ENCODE data around the gene MNAT1.

MNAT1 gene

DNA sequence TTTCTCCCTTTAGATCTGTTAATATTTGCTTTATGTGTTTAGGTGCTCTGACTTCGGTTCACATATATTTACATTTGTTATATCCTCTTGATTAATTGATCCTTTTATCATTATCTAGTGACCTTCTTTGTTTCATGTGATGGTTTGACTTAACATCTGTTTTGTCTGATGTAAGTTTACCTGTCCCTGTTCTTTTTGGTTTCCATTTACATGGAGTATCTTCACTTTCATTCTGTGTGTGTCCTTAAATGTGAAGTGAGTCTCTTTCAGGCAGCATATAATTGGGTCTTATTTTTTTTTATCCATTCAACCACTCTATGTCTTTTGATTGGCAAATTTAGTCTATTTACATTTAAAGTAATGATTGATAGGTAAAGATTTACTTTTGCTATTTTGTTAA lies 222.1 kb downstream of the MNAT1 start:
- in situ Hi-C loops (cut with MboI; ENCODE audit: low sequenced_read_pairs) = no loop called here

DNA sequence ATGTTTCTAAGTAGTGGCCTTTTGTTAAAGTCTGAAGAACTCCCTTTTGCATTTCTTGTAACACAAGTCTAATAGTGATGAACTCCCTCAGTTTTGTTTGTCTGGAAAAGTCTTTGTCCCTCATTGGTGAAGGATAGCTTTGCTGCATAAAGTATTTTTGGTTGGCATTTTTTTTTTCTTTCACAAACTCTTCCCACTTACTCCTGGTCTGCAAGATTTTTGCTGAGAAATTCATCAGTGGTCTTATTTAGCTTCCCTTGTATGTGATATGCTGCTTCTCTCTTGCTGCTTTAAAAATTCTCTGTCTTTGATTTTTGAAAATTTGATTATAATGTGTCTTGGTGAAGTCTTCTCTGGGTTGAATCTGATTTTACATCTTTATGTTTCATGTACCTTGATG lies 223.6 kb downstream of the MNAT1 start:
- in situ Hi-C loops (cut with MboI; ENCODE audit: low sequenced_read_pairs) = no loop called here

DNA sequence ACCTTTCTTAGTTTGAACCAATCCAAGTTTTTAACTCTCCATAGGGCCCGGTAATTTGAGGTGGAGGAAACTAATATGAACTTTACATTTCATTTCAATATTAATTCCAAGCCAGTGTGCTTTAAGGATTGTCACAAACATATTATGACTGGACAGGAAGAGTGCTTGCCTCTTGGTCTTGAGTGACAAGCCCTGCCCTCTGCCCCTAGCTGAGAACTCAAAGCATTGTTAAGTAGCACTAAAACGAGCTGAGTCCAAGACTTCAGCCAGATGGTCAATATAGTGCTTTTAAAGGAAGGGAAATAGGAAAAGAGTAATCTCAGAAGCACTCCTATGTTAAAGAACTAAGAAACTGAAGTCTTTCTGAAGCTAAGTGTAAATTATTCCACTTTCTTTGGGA lies 229.2 kb downstream of the MNAT1 start:
- in situ Hi-C loops (cut with MboI; ENCODE audit: low sequenced_read_pairs) = no loop called here

DNA sequence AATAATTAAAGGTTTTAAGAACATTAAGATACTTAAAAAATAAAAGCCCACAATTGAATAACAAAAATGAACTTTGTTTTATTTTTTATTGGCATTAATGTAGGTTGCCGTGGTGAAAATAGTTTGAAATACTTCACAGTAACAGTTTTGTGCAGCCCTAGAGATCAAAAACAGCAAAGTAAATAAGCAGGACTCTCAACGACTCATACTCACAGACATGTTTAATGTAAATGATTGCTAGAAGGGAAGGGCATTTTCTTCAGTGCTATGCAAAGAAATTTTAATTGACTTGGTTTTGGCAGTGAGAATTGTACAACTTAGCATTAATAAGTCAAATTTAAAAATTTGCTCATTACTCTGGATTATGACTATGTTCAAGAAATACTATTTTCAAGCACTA lies 230.3 kb downstream of the MNAT1 start:
- in situ Hi-C loops (cut with MboI; ENCODE audit: low sequenced_read_pairs) = no loop called here

DNA sequence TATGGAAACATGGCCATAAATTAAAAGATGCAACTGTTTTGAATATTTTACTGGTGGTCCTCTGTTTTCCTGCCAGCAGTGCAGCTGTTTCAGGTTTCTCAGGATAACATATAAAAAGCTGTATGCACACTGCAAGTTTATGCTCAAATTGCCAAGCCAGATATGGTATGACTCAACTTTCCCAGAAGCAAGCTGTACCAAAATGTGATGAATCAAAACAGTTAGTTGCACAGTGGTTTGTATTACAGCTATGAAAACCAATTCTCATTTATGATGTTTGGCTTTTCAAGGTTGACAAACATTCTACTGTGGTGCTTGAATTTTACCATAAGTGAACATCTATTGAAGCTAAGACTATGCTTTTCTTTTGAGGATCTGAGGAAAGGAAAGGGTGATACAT lies 230.8 kb downstream of the MNAT1 start:
- in situ Hi-C loops (cut with MboI; ENCODE audit: low sequenced_read_pairs) = no loop called here

DNA sequence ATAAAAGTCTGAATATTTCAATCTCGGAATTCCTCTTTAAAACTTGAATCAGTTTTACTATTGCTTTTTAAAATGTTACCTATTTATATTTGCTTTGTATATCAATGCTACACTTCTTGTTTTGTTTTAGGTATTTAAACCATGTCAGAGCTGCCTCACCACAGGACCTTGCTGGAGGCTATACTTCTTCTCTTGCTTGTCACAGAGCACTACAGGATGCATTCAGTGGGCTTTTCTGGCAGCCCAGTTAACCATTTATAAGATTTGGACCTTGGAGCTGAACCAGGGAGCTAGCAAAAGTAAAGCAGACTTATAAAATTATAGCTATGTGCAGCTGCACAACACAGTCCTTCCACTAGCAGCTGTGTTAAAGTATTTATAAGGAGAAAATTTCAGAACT lies 233.5 kb downstream of the MNAT1 start:
- in situ Hi-C loops (cut with MboI; ENCODE audit: low sequenced_read_pairs) = no loop called here

DNA sequence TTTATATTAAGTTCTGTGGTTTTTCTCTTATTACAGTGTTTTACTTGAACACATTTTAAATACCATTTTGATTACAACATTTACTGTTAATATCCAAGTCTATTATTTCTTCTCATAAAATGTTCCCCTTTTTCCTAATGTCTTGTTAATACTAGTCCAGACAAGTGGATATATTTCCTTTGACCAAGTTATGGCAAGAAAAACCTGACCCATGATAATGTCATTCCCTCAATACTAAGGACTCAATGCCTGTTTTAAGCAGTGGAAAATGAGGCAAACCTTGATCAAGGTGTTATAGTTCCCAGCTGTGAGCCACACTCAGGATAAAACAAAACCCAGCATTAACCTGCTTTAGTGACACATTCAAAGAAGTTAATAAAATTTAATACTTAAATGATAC lies 234.1 kb downstream of the MNAT1 start:
- in situ Hi-C loops (cut with MboI; ENCODE audit: low sequenced_read_pairs) = no loop called here

DNA sequence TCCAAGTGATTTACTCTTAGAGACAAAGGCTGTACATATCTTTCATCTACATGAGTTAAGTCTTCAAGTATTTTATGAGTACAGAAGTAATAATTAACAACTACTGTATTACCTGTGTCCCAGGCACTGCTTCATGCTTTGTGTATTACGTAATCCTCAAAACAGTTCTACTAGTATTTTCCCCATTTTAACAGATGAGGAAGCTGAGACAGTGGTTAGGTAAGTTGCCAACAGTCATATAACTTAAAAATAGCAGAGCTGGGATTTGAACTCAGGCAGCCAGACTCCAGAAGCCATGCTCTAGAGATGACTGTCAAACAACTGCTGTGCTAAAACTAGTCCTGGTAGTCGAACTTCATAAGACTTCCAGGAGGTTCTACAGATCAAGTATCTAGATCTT lies 235.6 kb downstream of the MNAT1 start:
- in situ Hi-C loops (cut with MboI; ENCODE audit: low sequenced_read_pairs) = no loop called here

DNA sequence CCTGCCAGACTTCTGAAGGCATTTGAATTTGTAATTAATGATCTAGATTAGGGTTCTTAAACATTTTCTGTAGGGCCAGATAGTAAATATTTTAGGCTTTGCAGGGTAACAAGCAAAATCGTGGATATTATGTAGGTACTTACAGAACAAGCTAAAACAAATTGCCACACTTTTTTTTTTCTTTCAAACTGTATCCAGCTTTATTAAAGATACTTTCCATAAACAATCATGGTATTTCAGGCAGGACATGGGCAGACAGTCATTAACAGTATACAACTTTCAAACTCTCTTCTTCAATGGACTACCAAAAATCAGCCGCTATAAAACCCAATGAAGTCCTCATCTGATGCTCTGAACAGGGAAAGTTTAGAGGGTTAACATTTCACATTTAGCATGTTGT lies 236.7 kb downstream of the MNAT1 start:
- in situ Hi-C loops (cut with MboI; ENCODE audit: low sequenced_read_pairs) = no loop called here

DNA sequence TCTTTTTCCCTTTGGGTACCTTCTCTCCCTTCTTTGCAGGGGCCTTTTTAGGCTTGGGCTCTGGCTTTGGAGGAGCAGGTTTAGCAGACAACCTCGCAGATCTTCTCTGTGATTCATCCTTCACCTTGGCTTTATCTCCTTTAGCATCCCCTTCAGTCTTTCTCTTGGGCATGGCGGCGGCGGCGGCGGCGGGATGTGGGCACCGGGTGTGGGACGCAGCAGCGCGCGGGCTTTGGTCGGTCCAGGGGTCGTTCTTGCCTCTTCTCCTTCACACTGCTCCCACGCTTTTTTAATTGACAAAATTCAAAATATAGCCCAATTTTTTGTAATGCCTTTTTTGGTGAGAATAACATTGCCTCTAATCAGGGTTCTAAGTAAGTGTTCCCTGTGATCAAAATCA lies 237.7 kb downstream of the MNAT1 start:
- in situ Hi-C loops (cut with MboI; ENCODE audit: low sequenced_read_pairs) = no loop called here

DNA sequence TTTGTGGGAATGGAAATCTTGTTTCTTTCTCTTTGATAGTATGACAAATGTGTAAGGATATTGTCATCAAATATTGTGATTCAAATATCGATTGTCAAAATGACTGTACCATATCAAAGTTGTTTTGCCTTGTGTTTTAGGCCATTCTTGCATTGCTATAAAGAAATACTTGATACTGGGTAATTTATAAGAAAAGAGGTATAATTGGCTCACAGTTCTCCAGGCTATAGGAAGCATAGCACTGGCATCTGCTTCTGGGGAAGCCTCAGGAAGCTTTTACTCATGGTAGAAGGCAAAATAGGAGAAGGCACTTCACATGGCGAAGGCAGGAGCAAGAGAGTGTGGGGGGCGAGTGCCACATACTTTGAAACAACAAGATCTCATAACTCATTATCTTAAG lies 238.5 kb downstream of the MNAT1 start:
- in situ Hi-C loops (cut with MboI; ENCODE audit: low sequenced_read_pairs) = no loop called here

DNA sequence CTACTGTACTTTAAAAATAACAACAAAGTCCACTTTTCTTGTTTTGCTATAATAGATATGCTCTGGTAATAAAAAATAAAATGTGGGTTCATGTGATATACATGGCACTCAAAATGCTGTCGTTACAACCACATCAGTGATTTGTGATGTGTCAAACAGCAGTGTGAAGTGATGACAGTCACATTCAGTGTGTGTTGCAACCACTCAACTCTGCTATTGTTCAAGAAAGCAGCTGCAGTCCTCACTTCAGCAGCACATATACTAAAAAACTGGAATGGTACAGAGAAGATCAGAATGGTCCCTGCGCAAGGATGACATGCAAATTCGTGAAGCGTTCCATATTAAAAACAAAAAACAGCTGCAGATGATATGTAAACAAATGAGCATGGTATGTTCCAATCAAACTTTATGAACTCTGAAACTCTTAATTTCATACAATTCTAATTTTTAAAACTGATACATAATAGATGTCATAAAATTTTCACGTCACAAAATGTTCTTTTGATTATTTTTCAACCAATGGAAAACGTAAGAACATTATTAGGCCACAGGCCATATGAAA lies 239.6 kb downstream of the MNAT1 start:
- in situ Hi-C loops (cut with MboI; ENCODE audit: low sequenced_read_pairs) = no loop called here

DNA sequence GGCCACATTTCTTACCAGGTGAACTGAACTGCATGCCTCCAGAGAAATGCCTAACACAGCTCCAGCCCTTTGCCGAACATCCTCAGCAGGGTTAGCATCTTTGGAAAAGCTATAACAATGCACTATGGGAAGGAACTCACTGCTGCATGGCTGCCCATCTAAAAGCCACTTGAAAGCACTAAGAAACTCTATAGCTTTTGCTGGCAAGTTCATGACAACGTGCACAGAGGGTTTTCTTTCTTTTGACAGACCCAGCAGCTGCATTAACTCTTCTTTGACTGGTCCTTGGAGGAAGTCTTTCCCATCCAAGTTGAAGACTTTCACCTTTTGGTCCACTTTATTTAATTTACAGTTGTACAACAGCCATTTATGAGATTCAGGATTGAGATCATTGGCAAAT lies 241.0 kb downstream of the MNAT1 start:
- in situ Hi-C loops (cut with MboI; ENCODE audit: low sequenced_read_pairs) = no loop called here

DNA sequence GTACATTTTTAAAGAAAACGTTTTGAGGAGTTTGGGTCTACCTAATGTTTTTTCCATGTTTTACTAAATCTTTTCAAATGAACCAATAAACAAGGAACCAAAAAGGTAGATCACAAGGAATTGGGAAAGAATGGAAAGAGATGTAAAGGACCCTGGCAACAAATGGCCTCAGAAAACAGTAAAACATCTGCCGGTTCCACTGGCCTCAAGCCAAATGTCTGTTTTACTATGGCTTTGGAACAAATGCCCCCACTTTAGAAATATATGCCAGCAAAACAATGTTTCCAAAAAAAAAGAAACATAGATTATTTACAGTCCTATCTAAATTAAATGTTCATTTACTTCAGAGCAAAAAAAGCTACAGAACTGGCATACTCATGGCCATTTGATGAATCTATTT lies 243.3 kb downstream of the MNAT1 start:
- in situ Hi-C loops (cut with MboI; ENCODE audit: low sequenced_read_pairs) = no loop called here

DNA sequence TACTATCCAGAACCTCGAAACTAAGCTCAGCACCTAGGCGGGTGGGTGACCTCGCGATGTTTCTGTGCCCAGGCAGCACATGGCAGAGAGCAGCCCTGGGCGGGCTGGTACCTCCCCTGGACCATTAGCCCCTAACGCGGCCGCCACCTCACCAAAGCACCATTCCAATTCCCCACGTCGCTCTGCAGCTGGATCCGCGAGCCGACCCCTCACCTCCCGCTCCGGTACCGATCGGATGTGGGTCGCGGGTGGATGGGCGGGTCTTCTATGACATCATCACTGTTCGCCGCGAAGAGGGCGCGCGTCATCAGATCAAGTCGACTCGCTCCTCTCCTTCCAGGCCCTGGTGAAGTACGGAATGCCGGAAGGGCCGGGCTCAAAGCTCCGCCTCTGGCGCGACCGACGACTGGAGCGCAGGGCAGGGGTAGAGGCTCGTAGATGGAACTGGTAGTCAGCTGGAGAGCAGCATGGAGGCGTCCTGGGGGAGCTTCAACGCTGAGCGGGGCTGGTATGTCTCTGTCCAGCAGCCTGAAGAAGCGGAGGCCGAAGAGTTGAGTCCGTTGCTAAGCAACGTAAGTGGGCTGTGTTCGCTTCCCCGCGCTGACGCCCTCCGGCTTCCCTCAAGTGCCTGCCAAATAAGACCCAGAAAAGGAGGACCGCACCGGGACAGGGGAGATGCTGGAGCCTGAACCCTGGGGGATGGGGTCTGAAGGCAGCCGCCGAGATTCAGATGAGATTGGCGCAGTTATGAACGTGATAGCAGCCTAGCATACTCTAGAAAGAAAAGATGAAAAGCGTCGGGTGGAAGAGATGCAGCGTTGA lies 246.5 kb downstream of the MNAT1 start, which contains the start of the genes SLC38A6 and TRMT5:
Gene SLC38A6, plus strand, starts transcription at position 435 of the 822 bp plus-strand sequence. Its CDS starts 33 bp downstream, at position 468.
Gene TRMT5, minus strand, starts transcription at position 269 of the 822 bp plus-strand sequence. Its CDS starts 106 bp downstream, at position 163.
- in situ Hi-C loops (cut with MboI; ENCODE audit: low sequenced_read_pairs) = no loop called here

DNA sequence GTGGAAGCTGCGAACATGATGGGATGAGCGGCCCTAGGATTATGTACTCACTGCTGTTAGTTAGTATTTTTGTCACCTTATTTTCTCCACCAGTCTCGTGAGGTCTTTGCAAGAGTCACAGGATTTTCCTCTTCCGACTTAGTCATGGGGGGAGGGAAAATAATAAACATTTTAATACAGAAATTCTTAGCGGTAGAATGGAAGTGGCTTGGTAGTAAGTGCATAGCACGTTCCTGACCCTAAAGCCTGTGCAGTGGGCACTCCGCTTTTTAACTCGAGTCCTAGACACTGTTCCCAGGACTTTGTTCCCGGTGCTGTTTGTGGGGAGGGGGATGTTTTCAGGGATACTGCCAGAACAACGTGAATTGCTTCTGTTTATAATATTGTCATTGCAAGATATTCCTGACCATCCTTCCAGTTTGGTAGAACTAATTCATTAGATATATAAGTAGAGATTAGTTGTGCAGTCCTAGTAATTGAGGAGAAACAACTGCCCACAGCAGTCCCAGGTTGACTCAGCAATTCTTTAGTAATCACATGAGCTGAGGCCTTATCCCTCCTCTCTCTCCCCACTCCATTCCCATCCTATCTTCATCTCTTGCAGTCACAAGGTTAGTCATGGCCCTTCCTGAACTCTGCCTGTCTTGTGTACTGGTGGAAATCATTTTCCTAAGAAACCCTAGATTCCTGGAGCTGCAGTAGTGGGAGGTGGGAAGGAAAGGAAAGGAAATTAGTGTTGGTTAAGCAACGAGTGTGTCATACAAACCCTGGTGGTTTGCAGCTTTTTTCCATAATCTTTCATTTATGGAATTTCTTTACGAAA lies 247.3 kb downstream of the MNAT1 start:
- in situ Hi-C loops (cut with MboI; ENCODE audit: low sequenced_read_pairs) = no loop called here

DNA sequence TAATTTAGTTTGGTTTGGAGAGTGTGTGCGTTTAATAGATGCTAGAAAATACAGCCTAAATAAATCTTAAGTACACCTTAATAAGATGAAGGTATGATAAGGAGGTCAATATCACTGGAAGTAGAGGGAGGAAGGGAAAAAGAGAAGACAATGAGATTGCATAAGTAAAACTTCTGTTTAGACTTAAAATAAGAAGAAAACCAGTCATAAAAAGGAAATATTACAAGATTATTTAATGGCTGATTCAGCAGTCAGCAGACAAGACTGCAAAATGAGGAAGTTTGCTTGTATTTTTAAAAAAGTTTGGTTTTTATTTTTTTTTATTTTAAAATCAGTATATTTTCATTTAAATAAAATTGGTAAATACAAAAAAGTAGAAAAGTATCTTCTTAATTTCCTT lies 249.6 kb downstream of the MNAT1 start:
- in situ Hi-C loops (cut with MboI; ENCODE audit: low sequenced_read_pairs) = no loop called here

DNA sequence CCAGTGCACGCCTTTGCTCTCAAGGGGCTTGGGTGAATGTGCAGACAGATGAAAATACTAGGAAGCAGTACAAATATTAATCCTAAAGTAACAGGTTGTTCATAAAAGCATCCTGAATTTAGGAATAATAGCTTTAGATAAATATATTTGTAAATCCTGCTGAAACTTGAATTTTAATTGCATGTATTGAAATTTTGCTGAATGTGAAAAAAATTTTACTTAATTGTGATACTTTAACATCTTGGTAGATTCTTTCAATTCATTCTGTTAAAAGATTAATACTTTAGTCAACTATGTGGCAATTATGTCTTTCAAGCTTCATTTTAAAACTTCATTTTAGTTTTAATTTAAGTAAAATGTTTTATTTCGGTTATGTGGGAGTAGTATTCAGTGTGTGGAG lies 251.9 kb downstream of the MNAT1 start:
- in situ Hi-C loops (cut with MboI; ENCODE audit: low sequenced_read_pairs) = no loop called here

DNA sequence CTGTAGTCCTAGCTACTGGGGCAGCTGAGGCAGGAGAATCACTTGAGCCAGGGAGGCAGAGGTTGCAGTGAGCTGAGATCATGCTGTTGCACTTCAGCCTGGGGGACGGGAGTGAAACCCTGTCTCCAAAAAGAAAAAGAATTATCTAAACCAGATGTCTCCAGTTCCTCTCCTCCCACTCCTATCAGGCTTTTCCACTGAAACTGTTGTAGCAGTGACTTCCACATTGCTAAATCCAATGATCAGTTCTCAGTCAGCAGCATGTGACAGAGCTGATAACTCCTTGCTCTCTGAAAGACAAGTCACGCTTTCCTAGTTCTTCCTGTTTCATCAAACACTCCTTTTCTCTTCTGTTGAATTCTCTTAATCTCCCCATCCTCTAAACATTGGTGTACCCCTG lies 255.0 kb downstream of the MNAT1 start:
- in situ Hi-C loops (cut with MboI; ENCODE audit: low sequenced_read_pairs) = no loop called here

DNA sequence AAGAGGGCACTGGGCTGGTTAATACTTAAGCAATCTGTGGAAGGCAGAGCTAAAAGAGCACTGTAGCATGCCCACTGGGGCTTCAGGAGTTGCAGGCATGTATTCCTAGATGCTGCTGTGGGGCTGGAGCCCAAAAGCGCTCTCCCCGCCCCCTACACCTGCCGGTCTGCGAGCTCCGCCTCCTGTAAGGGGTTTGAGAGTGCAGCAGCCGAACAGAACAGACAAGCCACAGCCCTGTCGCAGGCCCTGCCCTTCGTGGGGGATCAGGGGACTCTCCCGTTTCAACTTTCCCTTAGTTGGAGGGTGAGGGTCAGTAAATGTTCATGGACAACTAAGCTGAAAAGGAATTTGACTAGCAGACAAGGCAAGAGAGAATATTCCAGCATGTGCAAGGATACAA lies 264.1 kb downstream of the MNAT1 start:
- in situ Hi-C loops (cut with MboI; ENCODE audit: low sequenced_read_pairs) = no loop called here

DNA sequence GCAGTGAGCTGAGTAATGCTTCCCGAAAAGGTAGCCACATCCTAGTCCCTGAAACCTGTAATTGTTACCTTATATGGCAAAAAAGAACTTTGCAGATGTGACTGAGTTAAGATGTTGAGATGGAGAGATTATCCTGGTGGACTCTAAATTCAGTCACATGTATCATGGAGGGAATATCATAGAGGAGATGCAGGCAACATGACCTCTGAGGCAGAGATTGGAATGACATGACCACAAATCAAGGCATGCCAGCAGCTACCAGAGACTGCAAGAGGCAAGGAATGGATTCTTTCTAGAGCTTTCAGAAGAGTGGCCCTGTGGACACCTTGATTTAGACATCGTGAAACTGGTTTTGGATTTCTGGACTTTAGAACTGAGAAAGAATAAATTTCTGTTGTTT lies 265.0 kb downstream of the MNAT1 start:
- in situ Hi-C loops (cut with MboI; ENCODE audit: low sequenced_read_pairs) = no loop called here

DNA sequence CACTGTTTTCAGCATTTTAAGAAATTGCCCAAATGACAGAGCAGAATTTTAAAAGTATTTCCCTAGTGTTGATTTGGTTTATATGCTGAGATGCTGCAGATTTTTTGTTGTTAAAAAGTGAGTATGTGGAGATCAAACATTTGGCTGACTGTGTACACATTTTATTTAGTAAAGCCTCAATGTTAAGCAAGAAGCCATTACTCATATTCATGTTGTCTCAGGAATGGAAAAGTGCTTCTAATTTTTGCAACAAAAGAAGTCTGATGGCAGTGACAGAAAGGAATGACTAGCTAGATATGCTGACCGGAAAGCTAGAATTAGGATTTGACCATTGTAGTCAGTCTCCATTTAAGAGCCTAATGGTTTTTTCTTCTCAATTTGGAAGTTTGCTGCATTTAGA lies 269.0 kb downstream of the MNAT1 start:
- in situ Hi-C loops (cut with MboI; ENCODE audit: low sequenced_read_pairs) = no loop called here
